ENCODE data around the gene SCRG1.

Gene SCRG1

DNA sequence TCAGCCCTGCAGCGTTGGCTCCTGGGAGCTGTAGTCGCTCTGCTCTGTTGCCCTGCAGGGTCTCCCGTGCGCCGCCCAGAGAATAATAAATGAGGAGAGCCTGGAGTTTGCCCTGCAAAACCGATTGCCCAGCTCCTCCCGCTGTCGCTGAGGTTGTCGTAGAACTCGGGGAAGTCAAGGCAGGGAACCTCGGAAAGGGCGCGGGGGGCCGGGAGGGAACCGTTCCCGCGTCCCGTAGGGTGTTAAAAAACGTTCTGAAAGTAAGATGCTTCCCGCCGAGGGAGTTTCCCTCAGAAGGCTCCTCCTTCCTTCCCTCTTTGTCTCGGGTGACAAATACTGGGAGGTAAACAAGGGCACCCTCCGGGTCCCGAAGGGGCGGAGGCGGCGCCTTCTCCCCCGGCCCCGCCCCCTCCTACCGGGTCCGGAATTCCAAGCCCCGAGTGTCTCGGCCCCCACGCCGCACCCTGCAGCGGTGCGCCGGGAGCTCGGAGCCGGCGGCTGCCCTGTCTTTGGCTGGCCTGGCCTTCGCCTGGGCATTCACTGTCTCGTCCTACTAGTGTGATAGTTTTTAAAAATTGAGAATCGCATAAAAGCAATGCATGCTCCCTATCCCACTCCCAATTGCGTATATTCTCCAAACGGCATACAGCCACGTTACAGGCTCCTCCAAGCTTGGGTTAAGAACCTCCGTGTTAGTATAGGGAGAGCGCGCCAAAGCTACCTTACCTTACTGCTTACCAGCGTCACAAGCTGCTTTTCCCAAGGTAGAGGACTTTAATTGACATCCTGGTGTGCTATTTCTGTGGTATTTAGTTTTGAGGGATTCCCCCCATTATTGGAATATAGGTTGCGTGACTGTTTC, 63.8 kb downstream of the SCRG1 start:
- peak; percentile 71 for DNase-seq (ENCODE audit: low read depth)
- peak overlapping the region; percentile 97 for H3K4me3 ChIP-seq (ENCODE audit: low read depth, low read length)
- TF ChIP-seq, protein P1, sequence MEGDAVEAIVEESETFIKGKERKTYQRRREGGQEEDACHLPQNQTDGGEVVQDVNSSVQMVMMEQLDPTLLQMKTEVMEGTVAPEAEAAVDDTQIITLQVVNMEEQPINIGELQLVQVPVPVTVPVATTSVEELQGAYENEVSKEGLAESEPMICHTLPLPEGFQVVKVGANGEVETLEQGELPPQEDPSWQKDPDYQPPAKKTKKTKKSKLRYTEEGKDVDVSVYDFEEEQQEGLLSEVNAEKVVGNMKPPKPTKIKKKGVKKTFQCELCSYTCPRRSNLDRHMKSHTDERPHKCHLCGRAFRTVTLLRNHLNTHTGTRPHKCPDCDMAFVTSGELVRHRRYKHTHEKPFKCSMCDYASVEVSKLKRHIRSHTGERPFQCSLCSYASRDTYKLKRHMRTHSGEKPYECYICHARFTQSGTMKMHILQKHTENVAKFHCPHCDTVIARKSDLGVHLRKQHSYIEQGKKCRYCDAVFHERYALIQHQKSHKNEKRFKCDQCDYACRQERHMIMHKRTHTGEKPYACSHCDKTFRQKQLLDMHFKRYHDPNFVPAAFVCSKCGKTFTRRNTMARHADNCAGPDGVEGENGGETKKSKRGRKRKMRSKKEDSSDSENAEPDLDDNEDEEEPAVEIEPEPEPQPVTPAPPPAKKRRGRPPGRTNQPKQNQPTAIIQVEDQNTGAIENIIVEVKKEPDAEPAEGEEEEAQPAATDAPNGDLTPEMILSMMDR (conservative IDR thresholded peaks at IDR 0.05; ENCODE audit: low read depth, low read length), result no peak
